PC-9 (cell line): ENCODE data around the gene ADPGK.

Source experiments
- EZH2 ChIP-seq: fragments of 200-600 bp; sonication (generic); IDR thresholded peaks from 2 replicates; pipeline ENCODE4 v1.8.0; 2017; ENCODE audit warnings: antibody characterized with exemption, low read depth
- TF ChIP-seq, protein P1 (sequence below): fragments of 200-600 bp; sonication (generic); conservative IDR thresholded peaks from 2 replicates; pipeline ENCODE4 v1.6.1; 2017; ENCODE audit warnings: mixed run types, antibody characterized with exemption, mild to moderate bottlenecking, moderate library complexity

DNA sequence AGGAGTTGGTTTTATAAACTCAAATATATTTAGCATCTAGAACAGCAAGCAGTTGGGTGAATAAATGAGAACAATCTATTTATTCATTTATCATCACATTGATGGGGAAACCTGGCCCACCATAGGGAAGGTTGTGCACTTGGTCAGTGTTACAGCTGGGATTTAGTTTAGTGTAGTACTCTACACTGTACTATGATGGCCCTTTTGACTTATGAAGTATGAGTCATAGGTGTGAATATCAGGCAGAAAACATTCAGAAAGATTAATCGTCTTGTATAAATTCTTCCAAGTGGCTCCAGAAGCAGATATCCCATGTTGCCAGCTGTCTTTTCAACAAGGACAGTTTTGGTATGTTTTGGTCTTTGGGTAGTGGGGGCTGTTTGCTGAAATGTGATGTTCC is 59.5 kb downstream of the ADPGK start:
- TF ChIP-seq, protein P1, sequence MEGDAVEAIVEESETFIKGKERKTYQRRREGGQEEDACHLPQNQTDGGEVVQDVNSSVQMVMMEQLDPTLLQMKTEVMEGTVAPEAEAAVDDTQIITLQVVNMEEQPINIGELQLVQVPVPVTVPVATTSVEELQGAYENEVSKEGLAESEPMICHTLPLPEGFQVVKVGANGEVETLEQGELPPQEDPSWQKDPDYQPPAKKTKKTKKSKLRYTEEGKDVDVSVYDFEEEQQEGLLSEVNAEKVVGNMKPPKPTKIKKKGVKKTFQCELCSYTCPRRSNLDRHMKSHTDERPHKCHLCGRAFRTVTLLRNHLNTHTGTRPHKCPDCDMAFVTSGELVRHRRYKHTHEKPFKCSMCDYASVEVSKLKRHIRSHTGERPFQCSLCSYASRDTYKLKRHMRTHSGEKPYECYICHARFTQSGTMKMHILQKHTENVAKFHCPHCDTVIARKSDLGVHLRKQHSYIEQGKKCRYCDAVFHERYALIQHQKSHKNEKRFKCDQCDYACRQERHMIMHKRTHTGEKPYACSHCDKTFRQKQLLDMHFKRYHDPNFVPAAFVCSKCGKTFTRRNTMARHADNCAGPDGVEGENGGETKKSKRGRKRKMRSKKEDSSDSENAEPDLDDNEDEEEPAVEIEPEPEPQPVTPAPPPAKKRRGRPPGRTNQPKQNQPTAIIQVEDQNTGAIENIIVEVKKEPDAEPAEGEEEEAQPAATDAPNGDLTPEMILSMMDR: no peak
- TF ChIP-seq EZH2: no peak
